WTC11 (cell line): ENCODE results near the gene TMC4.

Source experiments
- PRRX2 ChIP-seq: fragments of 250-450 bp; sonication (Bioruptor Pico); IDR thresholded peaks from 2 replicates; pipeline ENCODE4 v1.8.0; 2021; ENCODE audit warnings: mild to moderate bottlenecking
- TCF7 ChIP-seq: sonication (generic); formaldehyde crosslinking; IDR thresholded peaks from 2 replicates; pipeline ENCODE4 v1.8.0; 2022; ENCODE audit warnings: mild to moderate bottlenecking, low read depth, missing genetic modification reagents, moderate library complexity
- TF ChIP-seq, protein P1 (sequence below): fragments of 200-600 bp; IDR thresholded peaks from 2 replicates; pipeline ENCODE4 v1.8.0; 2022; ENCODE audit warnings: antibody characterized with exemption
- TF ChIP-seq, protein P2 (sequence below): sonication (generic); formaldehyde crosslinking; conservative IDR thresholded peaks from 2 replicates; pipeline ENCODE4 v1.8.1; 2023; ENCODE audit warnings: mild to moderate bottlenecking, low read depth, missing genetic modification reagents, moderate library complexity

DNA sequence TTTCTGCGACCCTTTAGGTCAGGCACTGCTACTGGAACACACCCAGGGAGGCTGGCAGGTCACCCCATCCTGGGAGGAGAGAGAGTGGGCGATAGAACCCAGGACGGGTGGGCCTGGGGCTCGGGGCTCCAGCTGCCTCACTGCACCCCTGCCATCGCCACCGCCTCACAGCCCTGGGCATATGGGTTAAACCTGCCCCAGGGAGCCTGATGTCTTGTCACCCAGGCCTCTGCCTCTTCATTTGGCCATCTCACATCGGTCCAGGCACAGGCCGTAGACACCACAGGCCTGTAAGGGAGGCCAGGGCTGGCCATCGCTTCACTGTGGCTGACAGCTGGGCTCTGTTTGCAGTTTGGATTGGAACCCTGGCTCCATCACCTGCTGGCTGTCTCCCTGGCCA lies 47.2 kb downstream of the TMC4 start:
- TF ChIP-seq, protein P1, sequence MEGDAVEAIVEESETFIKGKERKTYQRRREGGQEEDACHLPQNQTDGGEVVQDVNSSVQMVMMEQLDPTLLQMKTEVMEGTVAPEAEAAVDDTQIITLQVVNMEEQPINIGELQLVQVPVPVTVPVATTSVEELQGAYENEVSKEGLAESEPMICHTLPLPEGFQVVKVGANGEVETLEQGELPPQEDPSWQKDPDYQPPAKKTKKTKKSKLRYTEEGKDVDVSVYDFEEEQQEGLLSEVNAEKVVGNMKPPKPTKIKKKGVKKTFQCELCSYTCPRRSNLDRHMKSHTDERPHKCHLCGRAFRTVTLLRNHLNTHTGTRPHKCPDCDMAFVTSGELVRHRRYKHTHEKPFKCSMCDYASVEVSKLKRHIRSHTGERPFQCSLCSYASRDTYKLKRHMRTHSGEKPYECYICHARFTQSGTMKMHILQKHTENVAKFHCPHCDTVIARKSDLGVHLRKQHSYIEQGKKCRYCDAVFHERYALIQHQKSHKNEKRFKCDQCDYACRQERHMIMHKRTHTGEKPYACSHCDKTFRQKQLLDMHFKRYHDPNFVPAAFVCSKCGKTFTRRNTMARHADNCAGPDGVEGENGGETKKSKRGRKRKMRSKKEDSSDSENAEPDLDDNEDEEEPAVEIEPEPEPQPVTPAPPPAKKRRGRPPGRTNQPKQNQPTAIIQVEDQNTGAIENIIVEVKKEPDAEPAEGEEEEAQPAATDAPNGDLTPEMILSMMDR = no peak
- TF ChIP-seq, protein P2, sequence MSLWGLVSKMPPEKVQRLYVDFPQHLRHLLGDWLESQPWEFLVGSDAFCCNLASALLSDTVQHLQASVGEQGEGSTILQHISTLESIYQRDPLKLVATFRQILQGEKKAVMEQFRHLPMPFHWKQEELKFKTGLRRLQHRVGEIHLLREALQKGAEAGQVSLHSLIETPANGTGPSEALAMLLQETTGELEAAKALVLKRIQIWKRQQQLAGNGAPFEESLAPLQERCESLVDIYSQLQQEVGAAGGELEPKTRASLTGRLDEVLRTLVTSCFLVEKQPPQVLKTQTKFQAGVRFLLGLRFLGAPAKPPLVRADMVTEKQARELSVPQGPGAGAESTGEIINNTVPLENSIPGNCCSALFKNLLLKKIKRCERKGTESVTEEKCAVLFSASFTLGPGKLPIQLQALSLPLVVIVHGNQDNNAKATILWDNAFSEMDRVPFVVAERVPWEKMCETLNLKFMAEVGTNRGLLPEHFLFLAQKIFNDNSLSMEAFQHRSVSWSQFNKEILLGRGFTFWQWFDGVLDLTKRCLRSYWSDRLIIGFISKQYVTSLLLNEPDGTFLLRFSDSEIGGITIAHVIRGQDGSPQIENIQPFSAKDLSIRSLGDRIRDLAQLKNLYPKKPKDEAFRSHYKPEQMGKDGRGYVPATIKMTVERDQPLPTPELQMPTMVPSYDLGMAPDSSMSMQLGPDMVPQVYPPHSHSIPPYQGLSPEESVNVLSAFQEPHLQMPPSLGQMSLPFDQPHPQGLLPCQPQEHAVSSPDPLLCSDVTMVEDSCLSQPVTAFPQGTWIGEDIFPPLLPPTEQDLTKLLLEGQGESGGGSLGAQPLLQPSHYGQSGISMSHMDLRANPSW = no peak
- no peak for TF ChIP-seq TCF7
- no peak for TF ChIP-seq PRRX2 (CRISPR knock-in tag)
